ENCODE measurements around the gene PTPRN. TPM values are rescaled to one million over a fixed set of nuclear protein-coding genes. Genes with fewer than 3 reads are reported as not detected.

Gene PTPRN
- total and polyA plus RNA-seq, 2 of the 4 experiments (the other 2 are of a cell fraction) = 5.2 to 22.0 TPM

GRCh38 chr2:219298759-219299371 is 10.3 kb downstream of the PTPRN start:
- Histone ChIP-seq H3K4me2 (ENCODE audit: low read depth, low read length) (no peak overlapping the region), H3K56ac (ENCODE audit: extremely low read depth, insufficient read depth, low read length) (no peak overlapping the region), H3K23ac (ENCODE audit: low read depth, low read length) (no peak overlapping the region), H2BK5ac (ENCODE audit: low read depth, low read length, poor library complexity, severe bottlenecking) (no peak overlapping the region), H3K4me3 (ENCODE audit: insufficient read depth, low read depth, low read length) (no peak overlapping the region), H2BK20ac (ENCODE audit: low read depth, low read length) (no peak overlapping the region), H4K20me1 (ENCODE audit: insufficient read depth, low read length) (no peaks in the 10 kb centered on the region), H3K27ac (ENCODE audit: insufficient read depth, low read length) (no peak overlapping the region), H4K5ac (ENCODE audit: low read depth, low read length) (peak overlapping the region; percentile 70), H2BK120ac (ENCODE audit: low read depth, low read length) (peak overlapping the region; percentile 76; the same call in 1 of the 2 replicates), H3K9ac (ENCODE audit: low read depth, low read length) (peak overlapping the region; percentile 34; the same call in 1 of the 2 replicates), H3K9me1 (ENCODE audit: insufficient read depth, low read length) (no peaks in the 10 kb centered on the region), H2AK9ac (replicated peaks; ENCODE audit: low read depth, low read length, poor library complexity) (peak overlapping the region; percentile 67), H3K18ac (ENCODE audit: low read depth, low read length) (no peak overlapping the region), H2BK15ac (ENCODE audit: low read depth, low read length) (no peak overlapping the region), H3K27me3 (ENCODE audit: control insufficient read depth, insufficient read depth, low read length) (no peaks in the 10 kb centered on the region), H3K36me3 (ENCODE audit: control insufficient read depth, insufficient read depth, low read length) (peaks cover 4% of the 10 kb centered on the region), H3K4me1 (ENCODE audit: control insufficient read depth, insufficient read depth, low read length) (peaks cover 6% of the 10 kb centered on the region; the same call in 1 of the 2 replicates), H2AFZ (replicated peaks; ENCODE audit: low read length, poor library complexity) (peak overlapping the region; percentile 89), H4K8ac (ENCODE audit: low read depth in 2 of 2, low read length in 2 of 2) (no peak overlapping the region; a peak in 1 of 4 replicates), H2AK5ac (ENCODE audit: low read depth, low read length) (peak overlapping the region; percentile 40; the same call in 1 of the 2 replicates), H3K4ac (ENCODE audit: low read depth, low read length) (peak overlapping the region; percentile 54), H3K14ac (replicated peaks; ENCODE audit: low read depth, low read length) (0 out of 2 replicates have a peak overlapping the region, but pooled peaks have one; percentile 46), H4K91ac (ENCODE audit: insufficient read depth, low read depth, low read length) (peak overlapping the region; percentile 44; the same call in 1 of the 2 replicates), H3K9me3 (ENCODE audit: control insufficient read depth, insufficient read depth, low read length) (no peaks in the 10 kb centered on the region), H3K79me1 (ENCODE audit: low read depth in 1 of 2, low read length in 2 of 2) (no peaks in the 10 kb centered on the region)
- ChIA-PET POLR2A (ENCODE audit: unreplicated experiment) (no interaction called here), CTCF (interaction anchor here (0.6 to 1.4 kb wide), 2 partner anchors 13 to 21 kb away, joined by 3 read pairs; no protein-coding TSS in a partner anchor)
- WGBS, 2 experiments (ENCODE audit: extremely low coverage in 2 of 2, insufficient read length in 1 of 2) = 14% methylated on average over 9 of the region's 15 CpGs; no CpG with 5 or more reads in 1 of the 2 experiments
- in situ Hi-C loops (cut with MboI; ENCODE audit: low sequenced_read_pairs) = loop anchor here (5.0 kb wide), 1 partner anchor 127 kb away; the partner anchor contains the start of gene SLC23A3
- intact Hi-C loops (cut with micrococcal nuclease) = loop anchor here (1.0 to 5.0 kb wide), 4 partner anchors 80 to 242 kb away; partner anchors contain the start of gene NHEJ1
- BruUV-seq (replicated peaks) = no TSS peak
- peak; percentile 86 for ATAC-seq (ENCODE audit: low read depth)
- DNase-seq = peak; percentile 69
- dilution Hi-C loops (cut with HindIII; ENCODE audit: low sequenced_read_pairs, unreplicated experiment) = no loop called here
- TF ChIP-seq CTCF (conservative IDR thresholded peaks at IDR 0.05; ENCODE audit: low read depth, low read length) (peak; percentile 96), CEBPB (IDR thresholded peaks at IDR 0.05; ENCODE audit: low read depth, low read length) (no peak), RCOR1 (IDR thresholded peaks at IDR 0.05; ENCODE audit: insufficient replicate concordance, low read length) (no peak), POLR2A (IDR thresholded peaks at IDR 0.05; ENCODE audit: low read depth, low read length) (no peak), FOS (IDR thresholded peaks at IDR 0.05; ENCODE audit: low read depth, low read length) (no peak), CHD1 (IDR thresholded peaks at IDR 0.05; ENCODE audit: low read depth, low read length) (no peak), USF2 (IDR thresholded peaks at IDR 0.05; ENCODE audit: low read depth, low read length) (no peak), RFX5 (IDR thresholded peaks at IDR 0.05; ENCODE audit: low read depth, low read length) (no peak), BHLHE40 (IDR thresholded peaks at IDR 0.05; ENCODE audit: low read depth, low read length) (no peak), RAD21 (IDR thresholded peaks at IDR 0.05; ENCODE audit: low read length) (peak; percentile 88), NFE2L2 (IDR thresholded peaks at IDR 0.05; ENCODE audit: low read depth, low read length) (no peak), MXI1 (IDR thresholded peaks at IDR 0.05; ENCODE audit: borderline replicate concordance, low read depth, low read length) (no peak), MAFK (IDR thresholded peaks at IDR 0.05; ENCODE audit: low read depth, low read length) (no peak), SMC3 (IDR thresholded peaks at IDR 0.05; ENCODE audit: low read depth, low read length) (peak; percentile 89)
- TF ChIP-seq, protein P1, sequence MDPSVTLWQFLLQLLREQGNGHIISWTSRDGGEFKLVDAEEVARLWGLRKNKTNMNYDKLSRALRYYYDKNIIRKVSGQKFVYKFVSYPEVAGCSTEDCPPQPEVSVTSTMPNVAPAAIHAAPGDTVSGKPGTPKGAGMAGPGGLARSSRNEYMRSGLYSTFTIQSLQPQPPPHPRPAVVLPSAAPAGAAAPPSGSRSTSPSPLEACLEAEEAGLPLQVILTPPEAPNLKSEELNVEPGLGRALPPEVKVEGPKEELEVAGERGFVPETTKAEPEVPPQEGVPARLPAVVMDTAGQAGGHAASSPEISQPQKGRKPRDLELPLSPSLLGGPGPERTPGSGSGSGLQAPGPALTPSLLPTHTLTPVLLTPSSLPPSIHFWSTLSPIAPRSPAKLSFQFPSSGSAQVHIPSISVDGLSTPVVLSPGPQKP (IDR thresholded peaks at IDR 0.05; ENCODE audit: borderline replicate concordance, low read depth, low read length) = no peak
